WI38 (cell line): ENCODE data around the gene ZWILCH.
"Not testable (repeated sequence)": the region's sequence is repeated elsewhere in the genome, so short reads cannot be mapped to it uniquely, and the experiment has no call there.

Source experiments
- H3K4me3 ChIP-seq: 2 replicates; pipeline ENCODE4 v1.5.1; 2011; ENCODE audit warnings: low read depth, mild to moderate bottlenecking, control low read depth, low read length
- CTCF ChIP-seq: IDR thresholded peaks from 2 replicates; pipeline ENCODE4 v1.5.1; 2012; ENCODE audit warnings: low read depth, mild to moderate bottlenecking, control low read depth, low read length

The ZWILCH gene

GRCh38 chr15:66504563-66505429 lies at the start of gene ZWILCH, which contains the start of gene RPL4:
Gene ZWILCH (plus strand): TSS chr15:66505326. CDS start chr15:66505339, 13 bp downstream.
Gene RPL4 (minus strand): TSS chr15:66504855. CDS start chr15:66504790, 65 bp downstream.
- no peak for TF ChIP-seq CTCF
- peak within 1 kb of the TSS; percentile 85 for H3K4me3 ChIP-seq

GRCh38 chr15:66456211-66456610 lies 48.9 kb upstream of the ZWILCH start:
- H3K4me3 ChIP-seq: no peak overlapping the region
- TF ChIP-seq CTCF: no peak

GRCh38 chr15:66459818-66460615 lies 45.1 kb upstream of the ZWILCH start:
- no peak for TF ChIP-seq CTCF
- H3K4me3 ChIP-seq: no peak overlapping the region

- not testable (repeated sequence) for H3K4me3 ChIP-seq
These were observed 43.8 kb upstream of the ZWILCH start for GRCh38 chr15:66461294-66461693.

GRCh38 chr15:66461917-66462316 lies 43.2 kb upstream of the ZWILCH start:
- H3K4me3 ChIP-seq: no peak overlapping the region
- no peak for TF ChIP-seq CTCF

- H3K4me3 ChIP-seq: no peak overlapping the region
- no peak for TF ChIP-seq CTCF
These were observed 42.5 kb upstream of the ZWILCH start for GRCh38 chr15:66462627-66463026.

GRCh38 chr15:66465294-66465693 lies 39.8 kb upstream of the ZWILCH start:
- H3K4me3 ChIP-seq: not testable (repeated sequence)

GRCh38 chr15:66467162-66468040 lies 37.7 kb upstream of the ZWILCH start:
- H3K4me3 ChIP-seq: not testable (repeated sequence)

GRCh38 chr15:66470825-66471224 lies 34.3 kb upstream of the ZWILCH start:
- not testable (repeated sequence) for H3K4me3 ChIP-seq
